SH-SY5Y (cell line): ENCODE results near the gene DHDDS.

Source experiments
- GATA2 ChIP-seq: IDR thresholded peaks from 2 replicates; pipeline ENCODE4 v1.6.1; 2011; ENCODE audit warnings: mild to moderate bottlenecking, low read depth, low read length
- GATA3 ChIP-seq: IDR thresholded peaks from 2 replicates; pipeline ENCODE4 v1.6.1; 2011; ENCODE audit warnings: low read depth, mild to moderate bottlenecking, low read length, moderate library complexity

DNA sequence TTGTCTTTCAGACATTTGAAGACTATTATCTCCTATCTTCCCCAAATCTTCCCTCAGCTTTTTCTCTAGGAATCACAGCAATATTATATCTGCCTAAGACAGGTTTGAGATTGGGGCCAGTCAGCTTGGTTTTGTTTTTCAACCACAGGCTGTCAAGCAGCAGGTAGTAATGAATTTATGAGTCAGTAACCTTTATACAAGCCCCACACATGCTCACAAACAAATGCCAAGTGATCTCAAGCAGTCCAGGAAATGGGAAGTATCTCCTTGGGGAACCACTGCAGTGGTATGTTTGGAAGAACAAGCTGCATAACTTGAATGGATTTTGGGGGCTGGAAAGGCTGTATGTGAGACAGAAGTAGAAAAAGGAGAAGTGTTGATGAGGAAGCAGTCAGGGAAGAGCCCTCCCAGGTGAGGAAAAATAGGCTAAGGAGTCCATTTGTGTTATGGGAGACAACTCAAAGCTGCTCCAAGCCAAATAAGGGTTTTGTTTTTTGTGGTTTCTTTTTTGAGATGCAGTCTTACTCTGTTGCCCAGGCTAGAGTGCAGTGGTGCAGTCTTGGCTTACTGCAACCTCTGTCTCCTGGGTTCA lies 2.1 kb downstream of the DHDDS start:
- no peak for TF ChIP-seq GATA3
- no peak for TF ChIP-seq GATA2
